HUES6 (cell line): ENCODE data around the gene ZNF668.

Source experiments
- H3K27ac ChIP-seq: 2 replicates; pipeline ENCODE4 v1.7.0; 2013; ENCODE audit warnings: low read depth, mild to moderate bottlenecking, low read length, inconsistent platforms
- H3K27me3 ChIP-seq: 2 replicates; pipeline ENCODE4 v1.6.1; 2013; ENCODE audit warnings: low read length; ENCODE audit not compliant: control insufficient read depth, insufficient read depth
- H3K36me3 ChIP-seq: 2 replicates; pipeline ENCODE4 v1.6.1; 2013; ENCODE audit warnings: low read length; ENCODE audit not compliant: control insufficient read depth, insufficient read depth
- H3K4me1 ChIP-seq: 2 replicates; pipeline ENCODE4 v1.6.1; 2013; ENCODE audit warnings: low read length; ENCODE audit not compliant: control insufficient read depth, insufficient read depth
- H3K4me3 ChIP-seq: 2 replicates; pipeline ENCODE4 v1.5.1; 2013; ENCODE audit warnings: low read depth, low read length
- H3K9ac ChIP-seq: one replicate; pipeline ENCODE4 v1.6.1; 2013; ENCODE audit warnings: mild to moderate bottlenecking, low read length
- H3K9me3 ChIP-seq: 2 replicates; pipeline ENCODE4 v1.6.1; 2013; ENCODE audit warnings: low read depth, low read length; ENCODE audit not compliant: control insufficient read depth, insufficient read depth

Gene ZNF668

GRCh38 chr16:31099860-31100638, 26.0 kb upstream of the ZNF668 start:
- Histone ChIP-seq H3K36me3 (no peaks in the 10 kb centered on the region), H3K27ac (no peak overlapping the region), H3K4me3 (no peak overlapping the region), H3K4me1 (no peaks in the 10 kb centered on the region), H3K27me3 (no peaks in the 10 kb centered on the region), H3K9me3 (peaks cover 3% of the 10 kb centered on the region; the same call in 1 of the 2 replicates), H3K9ac (no peak overlapping the region)

- no peaks in the 10 kb centered on the region for H3K27me3 ChIP-seq
- H3K9ac ChIP-seq, result peak within 1 kb of the TSS; percentile 92
- peaks cover 15% of the 10 kb centered on the region for H3K36me3 ChIP-seq
- H3K9me3 ChIP-seq, result no peaks in the 10 kb centered on the region
- peak within 1 kb of the TSS; percentile 85 for H3K4me3 ChIP-seq
- peaks cover 4% of the 10 kb centered on the region; the same call in 1 of the 2 replicates for H3K4me1 ChIP-seq
- H3K27ac ChIP-seq, result peak within 1 kb of the TSS; percentile 53
These were observed 20.5 kb upstream of the ZNF668 start, which contains the start of gene VKORC1 for GRCh38 chr16:31094424-31095120. Gene VKORC1 (minus strand): TSS chr16:31094797. CDS start chr16:31094729, 68 bp downstream.

- Histone ChIP-seq H3K4me1 (peaks cover 4% of the 10 kb centered on the region; the same call in 1 of the 2 replicates), H3K9me3 (no peaks in the 10 kb centered on the region), H3K36me3 (peaks cover 19% of the 10 kb centered on the region), H3K9ac (peak overlapping the region; percentile 92), H3K4me3 (peak overlapping the region; percentile 85), H3K27me3 (no peaks in the 10 kb centered on the region), H3K27ac (peak overlapping the region; percentile 53; the same call in 1 of the 2 replicates)
These were observed 20.0 kb upstream of the ZNF668 start for GRCh38 chr16:31094088-31094423.

GRCh38 chr16:31093132-31093703, 19.2 kb upstream of the ZNF668 start:
- Histone ChIP-seq H3K27me3 (no peaks in the 10 kb centered on the region), H3K4me1 (peaks cover 4% of the 10 kb centered on the region; the same call in 1 of the 2 replicates), H3K36me3 (peaks cover 27% of the 10 kb centered on the region), H3K9ac (peak overlapping the region; percentile 42), H3K9me3 (no peaks in the 10 kb centered on the region), H3K4me3 (peak overlapping the region; percentile 85), H3K27ac (no peak overlapping the region)

- Histone ChIP-seq H3K9me3 (no peaks in the 10 kb centered on the region), H3K36me3 (peaks cover 27% of the 10 kb centered on the region), H3K4me3 (no peak overlapping the region), H3K4me1 (peaks cover 4% of the 10 kb centered on the region; the same call in 1 of the 2 replicates), H3K27ac (no peak overlapping the region), H3K9ac (no peak overlapping the region), H3K27me3 (no peaks in the 10 kb centered on the region)
These were observed 18.3 kb upstream of the ZNF668 start for GRCh38 chr16:31092330-31092729.

- H3K4me1 ChIP-seq, result peaks cover 4% of the 10 kb centered on the region; the same call in 1 of the 2 replicates
- no peak overlapping the region for H3K27ac ChIP-seq
- peaks cover 27% of the 10 kb centered on the region for H3K36me3 ChIP-seq
- H3K9me3 ChIP-seq, result no peaks in the 10 kb centered on the region
- H3K4me3 ChIP-seq, result no peak overlapping the region
- no peak overlapping the region for H3K9ac ChIP-seq
- H3K27me3 ChIP-seq, result no peaks in the 10 kb centered on the region
These were observed 16.5 kb upstream of the ZNF668 start for GRCh38 chr16:31090540-31090939.

- H3K27me3 ChIP-seq, result no peaks in the 10 kb centered on the region
- H3K27ac ChIP-seq, result no peak overlapping the region
- no peak overlapping the region for H3K4me3 ChIP-seq
- peak overlapping the region; percentile 15 for H3K9ac ChIP-seq
- no peaks in the 10 kb centered on the region for H3K9me3 ChIP-seq
- H3K4me1 ChIP-seq, result peaks cover 4% of the 10 kb centered on the region; the same call in 1 of the 2 replicates
- H3K36me3 ChIP-seq, result peaks cover 37% of the 10 kb centered on the region
These were observed 15.2 kb upstream of the ZNF668 start for GRCh38 chr16:31089199-31089598.

- H3K4me1 ChIP-seq, result peaks cover 4% of the 10 kb centered on the region; the same call in 1 of the 2 replicates
- peaks cover 43% of the 10 kb centered on the region for H3K36me3 ChIP-seq
- no peaks in the 10 kb centered on the region for H3K27me3 ChIP-seq
- H3K9me3 ChIP-seq, result no peaks in the 10 kb centered on the region
- peak within 1 kb of the TSS; percentile 15 for H3K9ac ChIP-seq
- no peak within 1 kb of the TSS for H3K4me3 ChIP-seq
- H3K27ac ChIP-seq, result no peak within 1 kb of the TSS
These were observed 14.6 kb upstream of the ZNF668 start, which contains the start of gene PRSS53 for GRCh38 chr16:31088459-31089183. Gene PRSS53 (minus strand): TSS chr16:31088943. CDS start chr16:31088809, 134 bp downstream.

- H3K36me3 ChIP-seq, result peaks cover 48% of the 10 kb centered on the region
- H3K9me3 ChIP-seq, result no peaks in the 10 kb centered on the region
- H3K27me3 ChIP-seq, result no peaks in the 10 kb centered on the region
- H3K27ac ChIP-seq, result no peak overlapping the region
- peaks cover 4% of the 10 kb centered on the region; the same call in 1 of the 2 replicates for H3K4me1 ChIP-seq
- H3K9ac ChIP-seq, result no peak overlapping the region
- H3K4me3 ChIP-seq, result no peak overlapping the region
These were observed 13.9 kb upstream of the ZNF668 start for GRCh38 chr16:31087971-31088370.

- Histone ChIP-seq H3K9ac (no peak overlapping the region), H3K9me3 (no peaks in the 10 kb centered on the region), H3K27me3 (no peaks in the 10 kb centered on the region), H3K36me3 (peaks cover 53% of the 10 kb centered on the region), H3K4me3 (no peak overlapping the region), H3K27ac (no peak overlapping the region), H3K4me1 (no peaks in the 10 kb centered on the region)
These were observed 13.4 kb upstream of the ZNF668 start for GRCh38 chr16:31087481-31087880.
